Inflammatory macrophage (primary cell): ENCODE measurements around the gene TMEM191C.
"Not testable (repeated sequence)": the region's sequence is repeated elsewhere in the genome, so short reads cannot be mapped to it uniquely, and the experiment has no call there.

Experiments used
- DNase-seq, 2 donors: peaks; one replicate each; pipeline ENCODE4 v3.0.0-alpha.2; 2020 to 2022

The TMEM191C gene

DNA sequence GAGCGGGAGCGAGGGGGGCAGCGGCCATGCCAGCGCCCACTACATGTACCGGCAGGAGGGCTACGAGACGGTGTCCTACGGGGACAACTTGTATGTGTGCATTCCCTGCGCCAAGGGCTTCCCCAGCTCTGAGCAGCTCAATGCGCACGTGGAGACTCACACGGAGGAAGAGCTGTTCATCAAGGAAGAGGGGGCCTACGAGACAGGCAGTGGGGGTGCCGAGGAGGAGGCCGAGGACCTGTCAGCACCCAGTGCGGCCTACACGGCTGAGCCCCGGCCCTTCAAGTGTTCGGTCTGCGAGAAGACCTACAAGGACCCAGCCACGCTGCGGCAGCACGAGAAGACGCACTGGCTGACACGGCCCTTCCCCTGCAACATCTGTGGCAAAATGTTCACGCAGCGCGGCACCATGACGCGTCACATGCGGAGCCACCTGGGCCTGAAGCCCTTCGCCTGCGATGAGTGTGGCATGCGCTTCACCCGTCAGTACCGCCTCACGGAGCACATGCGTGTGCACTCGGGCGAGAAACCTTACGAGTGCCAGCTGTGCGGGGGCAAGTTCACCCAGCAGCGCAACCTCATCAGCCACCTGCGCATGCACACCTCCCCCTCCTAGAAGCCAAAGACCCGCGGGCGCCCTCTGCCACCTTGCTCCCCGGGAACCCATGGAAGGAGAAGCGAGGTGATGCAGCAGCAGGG, 20.9 kb upstream of the TMEM191C start:
- DNase-seq = no peak

GRCh38 chr22:21446827-21447690, 20.1 kb upstream of the TMEM191C start:
- no peak for DNase-seq

DNA sequence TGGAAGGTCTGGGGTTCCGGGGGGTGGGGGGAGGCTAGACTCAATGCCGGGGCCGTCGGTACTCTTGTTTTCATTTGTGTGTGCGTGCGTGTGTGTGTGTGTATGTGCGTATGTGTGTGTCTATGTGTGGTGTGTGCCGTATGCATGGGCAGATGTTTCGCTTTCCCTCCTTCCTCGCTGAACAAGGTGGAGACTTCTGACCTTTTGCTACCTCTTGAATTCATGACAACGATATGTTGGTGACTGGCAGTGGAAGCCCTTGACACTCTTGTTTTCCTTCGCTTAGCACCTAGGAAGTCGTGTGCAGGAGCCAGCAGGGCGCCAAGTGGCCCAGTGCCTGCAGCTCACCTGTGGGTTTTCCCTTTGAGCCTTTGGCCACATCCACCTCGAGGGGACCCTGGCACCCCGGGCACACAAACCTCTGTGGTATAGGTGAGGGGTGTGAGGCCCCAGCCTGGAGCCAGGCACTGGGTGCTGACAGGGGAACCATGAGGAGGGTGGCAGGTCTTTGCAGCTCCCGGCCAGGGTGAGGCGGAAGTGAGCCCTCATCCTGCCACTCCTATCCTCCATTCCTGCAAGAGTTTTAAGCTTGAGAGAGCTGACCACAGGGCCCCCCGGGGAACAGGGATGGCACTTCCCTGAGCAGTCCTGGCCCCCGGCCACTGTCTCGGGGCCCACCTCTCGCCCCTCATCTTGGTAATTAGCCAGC, 19.3 kb upstream of the TMEM191C start:
- DNase-seq = no peak

GRCh38 chr22:21448627-21449416, 18.4 kb upstream of the TMEM191C start:
- DNase-seq = no peak

GRCh38 chr22:21449531-21450319, 17.5 kb upstream of the TMEM191C start:
- no peak for DNase-seq

- no peak for DNase-seq
These were observed 16.8 kb upstream of the TMEM191C start for GRCh38 chr22:21450320-21450831.

DNA sequence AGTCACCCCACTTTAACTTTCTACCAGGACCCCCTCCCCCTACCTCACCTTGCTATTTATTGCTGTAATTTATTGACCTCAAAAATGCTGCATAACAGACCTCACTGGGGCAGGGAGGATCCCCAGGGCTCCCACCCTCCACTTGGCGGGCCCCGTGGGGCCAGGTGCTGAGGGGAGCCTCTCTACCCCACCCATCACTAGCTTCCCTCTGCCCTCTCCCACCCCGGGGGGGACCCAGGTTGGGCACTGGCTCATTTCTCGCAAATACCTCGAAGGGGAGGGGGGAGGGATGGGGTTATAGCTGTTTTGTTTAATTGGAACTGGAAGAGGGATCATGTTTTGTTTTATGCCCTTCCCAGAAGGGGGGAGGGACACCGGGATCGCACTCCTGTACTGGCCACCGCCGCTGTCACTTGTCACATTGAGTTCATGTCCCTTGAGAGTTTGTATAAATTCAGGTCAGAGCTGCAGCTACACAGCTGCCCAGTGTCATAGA, 16.3 kb upstream of the TMEM191C start:
- no peak for DNase-seq

DNA sequence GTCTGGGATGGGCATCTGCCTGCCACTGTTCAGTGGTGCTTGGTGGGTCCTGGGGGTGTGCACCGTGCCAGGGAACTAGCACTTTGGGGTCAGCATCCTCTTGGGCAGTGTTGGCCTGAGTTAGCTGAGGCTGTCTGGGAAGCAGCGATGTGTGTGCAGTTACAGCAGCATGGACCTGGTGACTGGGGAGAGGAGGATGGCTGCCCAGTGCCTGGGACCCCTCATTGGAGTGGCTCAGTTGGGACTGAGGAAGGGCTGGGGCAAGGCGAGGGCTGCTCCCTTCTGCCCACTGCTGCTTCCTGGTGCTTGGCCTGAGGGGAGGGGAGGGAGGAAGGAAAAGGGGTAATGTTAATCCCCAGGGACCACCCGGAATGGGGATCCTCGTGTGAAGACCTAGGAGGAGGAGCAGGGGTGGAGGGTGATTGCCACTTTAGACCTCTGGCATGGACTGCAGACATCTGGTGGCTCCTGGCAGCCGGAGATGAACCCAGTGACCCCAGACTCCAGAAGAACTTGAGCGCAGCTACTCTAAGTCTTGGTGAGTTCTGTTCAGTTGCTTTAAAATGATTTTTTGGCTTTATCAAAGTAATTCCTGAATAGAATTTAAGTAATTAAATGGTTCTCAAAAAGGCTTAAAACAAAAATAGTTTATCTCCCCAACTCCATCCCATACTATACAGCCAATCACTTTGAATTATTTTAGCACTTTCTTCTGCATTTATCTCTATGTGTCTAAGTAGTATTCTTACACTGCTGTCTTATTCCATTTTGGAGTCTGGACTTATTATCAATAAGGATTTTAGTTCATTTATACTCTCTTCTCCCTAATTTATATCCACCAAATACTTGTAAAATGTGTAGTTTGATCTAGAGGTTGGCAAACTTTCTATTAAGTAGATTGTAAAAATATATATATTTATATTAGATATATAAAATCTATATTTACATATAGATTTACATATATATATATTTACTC, 15.4 kb upstream of the TMEM191C start:
- no peak for DNase-seq

DNA sequence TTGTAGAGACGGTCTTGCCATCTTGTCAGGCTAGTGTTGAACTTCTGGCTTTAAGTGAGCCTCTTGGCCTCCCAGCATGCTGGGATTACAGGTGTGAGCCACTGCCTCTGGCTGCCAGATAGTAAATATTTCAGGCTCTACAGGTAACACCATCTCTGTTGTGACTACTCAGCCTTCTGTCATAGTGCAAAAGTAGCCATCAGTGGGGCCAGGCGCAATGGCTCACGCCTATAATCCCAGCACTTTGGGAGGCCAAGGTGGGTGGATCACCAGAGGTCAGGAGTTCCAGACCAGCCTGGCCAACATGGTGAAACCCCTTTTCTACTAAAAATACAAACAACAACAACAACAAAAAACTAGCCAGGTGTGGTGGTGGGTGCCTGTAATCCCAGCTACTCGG, 14.5 kb upstream of the TMEM191C start:
- DNase-seq = not testable (repeated sequence)

GRCh38 chr22:21454998-21455333, 12.2 kb upstream of the TMEM191C start:
- DNase-seq = not testable (repeated sequence)

- DNase-seq = no peak
These were observed 11.7 kb upstream of the TMEM191C start for GRCh38 chr22:21455334-21456089.

- DNase-seq = no peak
These were observed 10.0 kb upstream of the TMEM191C start for GRCh38 chr22:21457023-21457787.

GRCh38 chr22:21462672-21463071, 4.5 kb upstream of the TMEM191C start:
- not testable (repeated sequence) for DNase-seq

DNA sequence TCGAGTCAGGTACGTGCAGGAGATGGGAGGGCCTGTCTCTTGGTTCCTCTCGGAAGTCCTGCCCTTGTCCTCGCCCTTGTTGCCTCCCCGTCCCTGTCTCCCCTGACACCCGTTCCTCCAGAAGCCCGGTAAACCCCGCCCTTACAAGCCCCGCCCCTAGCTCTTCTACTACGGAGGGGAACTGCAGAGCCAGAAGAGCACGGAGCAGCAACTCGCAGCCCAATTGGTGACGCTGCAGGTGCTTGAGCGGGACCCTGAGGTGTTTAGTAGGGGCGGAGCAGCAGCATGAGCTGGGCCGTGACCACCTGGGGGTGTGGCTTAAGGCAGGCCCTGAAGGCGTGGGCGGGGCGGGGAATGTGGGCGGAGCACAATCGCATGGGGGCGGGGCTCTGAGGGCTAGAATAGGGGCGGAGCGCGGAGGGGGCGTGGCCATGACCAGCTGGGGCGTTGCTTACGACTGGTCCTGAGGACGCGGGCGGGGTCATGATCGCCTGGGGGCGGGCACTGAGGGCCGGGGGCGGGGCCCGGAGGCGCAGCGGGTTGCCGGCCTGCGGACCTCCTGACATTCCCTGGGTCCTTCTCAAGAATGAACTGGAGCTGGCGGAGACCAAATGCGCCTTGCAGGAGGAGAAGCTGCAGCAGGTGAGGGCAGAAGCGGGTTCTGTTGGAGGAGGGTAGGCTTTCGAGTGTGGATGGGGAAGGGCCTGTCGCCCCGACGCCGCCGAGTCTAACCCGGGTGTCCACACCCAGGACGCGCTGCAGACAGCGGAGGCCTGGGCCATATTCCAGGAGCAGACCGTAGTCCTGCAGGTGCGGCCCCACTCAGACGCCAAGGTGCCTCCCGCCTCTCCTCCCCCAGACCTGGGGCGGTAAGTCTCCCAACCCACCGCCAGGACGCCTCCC, 1.3 kb downstream of the TMEM191C start:
- peak; percentile 89 to 93 for DNase-seq

DNA sequence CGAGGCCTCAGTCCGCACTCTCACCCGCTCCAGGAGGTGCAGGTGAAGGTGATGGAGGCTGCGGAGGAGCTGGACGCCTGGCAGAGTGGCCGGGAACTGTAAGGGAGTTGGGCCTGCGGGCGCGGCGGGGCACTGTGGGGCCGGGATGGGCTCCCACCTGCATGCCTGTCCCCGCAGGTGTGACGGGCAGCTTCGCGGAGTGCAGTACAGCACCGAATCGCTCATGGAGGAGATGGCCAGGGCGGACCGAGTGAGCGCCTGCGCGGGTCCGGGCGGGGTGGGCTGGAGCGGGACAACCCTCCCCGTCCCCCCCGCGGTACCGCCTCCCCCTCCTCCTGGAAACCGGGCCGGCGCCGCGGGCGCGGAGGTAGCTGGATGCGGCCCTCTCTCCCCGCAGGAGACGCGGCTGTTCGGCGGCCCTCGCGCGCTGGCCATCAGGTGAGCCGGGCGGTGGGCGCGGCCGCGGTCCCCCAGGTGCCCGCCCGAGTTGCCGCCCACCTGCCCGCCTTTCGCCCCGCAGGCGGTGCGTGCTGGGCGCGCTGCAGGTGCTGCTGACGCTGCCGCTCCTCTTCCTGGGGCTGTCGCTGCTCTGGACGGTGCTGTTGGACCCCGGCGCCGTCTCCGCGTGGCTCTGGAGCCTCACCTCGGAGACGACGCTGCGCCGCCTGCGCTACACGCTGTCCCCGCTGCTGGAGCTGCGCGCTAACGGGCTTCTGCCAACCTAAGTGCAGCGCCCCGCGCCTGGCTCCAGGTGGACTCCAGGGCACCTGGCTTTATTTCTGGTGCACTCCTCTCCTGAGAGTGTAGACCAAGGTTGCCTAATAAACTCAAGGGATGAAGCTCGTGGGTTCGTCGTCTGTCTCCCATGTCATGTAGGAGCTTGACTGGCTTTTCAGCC, 2.2 kb downstream of the TMEM191C start:
- DNase-seq = not testable (repeated sequence)

DNA sequence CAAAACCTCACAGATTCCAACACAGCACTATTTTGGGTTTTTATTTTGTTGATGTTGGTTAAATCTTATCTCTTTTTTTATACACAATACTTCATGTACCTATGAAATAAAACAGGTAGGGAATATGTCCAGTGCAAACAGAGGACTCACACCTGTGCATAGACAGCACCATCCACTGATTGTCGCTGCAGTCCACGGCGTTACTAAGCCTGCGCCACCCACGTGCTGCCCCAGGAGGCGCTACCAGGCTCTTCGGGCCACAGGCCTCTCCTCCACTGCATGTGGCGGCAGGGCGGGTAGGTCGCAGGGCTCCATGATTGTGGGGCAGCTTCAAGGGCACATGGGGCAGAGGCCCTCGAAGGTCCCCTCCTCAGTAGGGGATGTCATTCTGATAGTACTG, 5.8 kb downstream of the TMEM191C start:
- not testable (repeated sequence) for DNase-seq
